ENCODE results near the gene NR2E1. TPM values are rescaled to one million over a fixed set of nuclear protein-coding genes. Genes with fewer than 3 reads are reported as not detected.
A peak's percentile ranks its signal among the peaks of the same experiment; 100 is the strongest.

Gene NR2E1
- total RNA-seq, 4 donors from 2014 or later: not detected

DNA sequence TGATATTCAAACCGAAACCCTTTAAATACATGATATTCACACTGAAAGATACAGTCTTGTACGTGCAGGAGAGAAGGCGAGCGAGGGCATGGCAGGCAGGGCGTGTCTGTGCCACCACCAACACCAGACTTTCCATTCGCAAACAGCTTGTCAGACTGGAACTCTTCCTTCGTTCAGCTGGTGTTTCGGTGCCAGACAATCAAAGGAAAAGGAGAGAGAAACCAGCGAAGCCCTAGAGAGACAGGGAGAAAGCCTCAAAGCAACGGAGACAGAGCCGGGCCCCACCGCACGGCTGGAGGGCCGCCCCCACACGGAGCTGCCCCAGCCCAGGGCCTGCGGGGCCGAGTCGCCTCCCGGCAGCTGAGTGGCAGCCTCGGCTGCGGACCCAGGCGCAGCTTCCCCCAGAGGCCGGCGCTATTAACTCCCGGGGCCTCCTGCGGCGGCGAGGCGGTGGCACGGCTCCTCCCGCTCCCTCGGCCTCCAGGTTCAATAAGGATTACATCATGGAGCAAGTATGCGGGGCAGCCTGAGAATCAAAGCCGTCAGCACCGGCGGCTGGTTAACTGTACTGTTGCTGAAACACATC, 32.1 kb upstream of the NR2E1 start:
- intact Hi-C loops (cut with DNase I): no loop called here
- Histone ChIP-seq H3K9me3 (no peaks in the 10 kb centered on the region), H3K36me3 (no peaks in the 10 kb centered on the region), H3K4me1 (peaks cover 0 to 11% of the 10 kb centered on the region in 2 donors), H3K4me3 (replicated peaks in 1 of 3) (peak overlapping the region in 1 of 3 donors; percentile 13), H3K27me3 (peaks cover 3% of the 10 kb centered on the region), H3K27ac (peak overlapping the region in 1 of 3 donors; percentile 38)
- 14 to 17% methylated on average over 26 to 35 of the region's 36 CpGs for WGBS, 2 donors
- TF ChIP-seq, protein P1, sequence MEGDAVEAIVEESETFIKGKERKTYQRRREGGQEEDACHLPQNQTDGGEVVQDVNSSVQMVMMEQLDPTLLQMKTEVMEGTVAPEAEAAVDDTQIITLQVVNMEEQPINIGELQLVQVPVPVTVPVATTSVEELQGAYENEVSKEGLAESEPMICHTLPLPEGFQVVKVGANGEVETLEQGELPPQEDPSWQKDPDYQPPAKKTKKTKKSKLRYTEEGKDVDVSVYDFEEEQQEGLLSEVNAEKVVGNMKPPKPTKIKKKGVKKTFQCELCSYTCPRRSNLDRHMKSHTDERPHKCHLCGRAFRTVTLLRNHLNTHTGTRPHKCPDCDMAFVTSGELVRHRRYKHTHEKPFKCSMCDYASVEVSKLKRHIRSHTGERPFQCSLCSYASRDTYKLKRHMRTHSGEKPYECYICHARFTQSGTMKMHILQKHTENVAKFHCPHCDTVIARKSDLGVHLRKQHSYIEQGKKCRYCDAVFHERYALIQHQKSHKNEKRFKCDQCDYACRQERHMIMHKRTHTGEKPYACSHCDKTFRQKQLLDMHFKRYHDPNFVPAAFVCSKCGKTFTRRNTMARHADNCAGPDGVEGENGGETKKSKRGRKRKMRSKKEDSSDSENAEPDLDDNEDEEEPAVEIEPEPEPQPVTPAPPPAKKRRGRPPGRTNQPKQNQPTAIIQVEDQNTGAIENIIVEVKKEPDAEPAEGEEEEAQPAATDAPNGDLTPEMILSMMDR (IDR thresholded peaks at IDR 0.05): peak in 2 of 6 experiments; percentile 7 to 36
- TF ChIP-seq POLR2A (IDR thresholded peaks at IDR 0.05): peak in 1 of 2 donors; percentile 35
- peak; percentile 68 to 69 for DNase-seq

DNA sequence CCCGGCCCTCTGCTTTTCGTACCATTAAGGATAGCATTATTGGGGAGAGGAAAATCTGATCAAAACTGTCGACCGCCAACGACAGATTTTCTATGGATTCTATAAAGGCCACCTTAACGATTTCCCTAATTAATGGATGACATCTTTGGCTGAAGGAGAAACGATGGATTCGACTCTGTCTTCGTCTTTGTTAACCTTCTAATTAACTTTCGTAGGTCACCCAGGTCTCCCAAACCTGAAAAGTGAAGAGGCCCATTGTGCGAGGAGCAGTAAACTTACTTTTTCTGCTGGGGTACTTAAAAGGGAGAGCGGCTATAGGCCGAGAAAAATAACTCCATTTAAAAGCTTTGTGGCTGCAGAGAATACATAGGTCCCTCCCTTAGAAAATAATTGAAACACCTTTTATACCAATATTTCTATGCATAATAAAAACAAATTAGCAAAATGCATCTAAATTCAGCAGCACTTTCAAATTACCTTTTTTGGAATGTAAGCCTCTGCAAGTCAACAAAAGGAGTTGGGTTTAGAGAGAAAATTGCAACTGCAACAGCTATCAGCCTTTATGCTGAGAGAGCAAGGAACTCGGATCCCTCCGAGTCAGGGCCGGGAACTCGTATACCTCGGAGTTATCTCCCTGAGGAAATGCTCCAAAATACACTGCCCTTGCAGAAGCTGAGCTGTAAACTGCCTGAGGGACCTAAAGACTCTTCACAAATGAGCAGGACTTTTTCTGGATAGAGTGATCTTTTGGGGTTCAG, 31.4 kb upstream of the NR2E1 start:
- peaks cover 0 to 11% of the 10 kb centered on the region in 2 donors for H3K4me1 ChIP-seq
- no peak overlapping the region for H3K27ac ChIP-seq
- H3K27me3 ChIP-seq: peaks cover 3% of the 10 kb centered on the region
- 49 to 52% methylated on average over 18 of the region's 18 CpGs for WGBS, 2 donors
- H3K36me3 ChIP-seq: no peaks in the 10 kb centered on the region
- H3K9me3 ChIP-seq: no peaks in the 10 kb centered on the region
- no peak overlapping the region for H3K4me3 ChIP-seq (replicated peaks in 1 of 3)
- intact Hi-C loops (cut with DNase I): no loop called here
- DNase-seq: no peak
- TF ChIP-seq POLR2A (IDR thresholded peaks at IDR 0.05): no peak
- TF ChIP-seq, protein P1 (IDR thresholded peaks at IDR 0.05): no peak

DNA sequence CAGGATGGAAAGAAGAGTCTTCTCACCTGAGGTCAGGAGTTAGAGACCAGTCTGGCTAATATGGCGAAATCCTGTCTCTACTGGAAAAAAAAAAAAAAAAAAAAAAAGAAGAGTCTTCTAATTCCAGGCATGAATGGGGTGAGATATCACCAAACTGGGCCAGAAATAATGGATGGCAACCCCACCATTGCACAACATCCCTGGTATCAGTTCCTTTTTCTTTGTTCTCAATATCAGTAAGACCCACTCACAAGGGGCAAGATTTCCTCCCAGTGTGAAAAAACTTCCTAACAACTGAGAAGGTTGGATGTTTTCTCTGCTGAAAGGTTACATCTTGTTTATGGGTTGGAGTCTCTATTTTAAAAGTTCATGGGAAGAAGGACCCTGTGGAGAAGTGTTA, 23.6 kb upstream of the NR2E1 start:
- Histone ChIP-seq H3K27ac (no peak overlapping the region), H3K9me3 (no peaks in the 10 kb centered on the region), H3K4me3 (replicated peaks in 1 of 3) (no peak overlapping the region), H3K4me1 (no peaks in the 10 kb centered on the region), H3K27me3 (no peaks in the 10 kb centered on the region), H3K36me3 (no peaks in the 10 kb centered on the region)
- TF ChIP-seq POLR2A (IDR thresholded peaks at IDR 0.05): no peak
- TF ChIP-seq, protein P1 (IDR thresholded peaks at IDR 0.05): no peak
- intact Hi-C loops (cut with DNase I): no loop called here
- no peak for DNase-seq
- WGBS, 2 donors: 88 to 89% methylated on average over 1 of the region's 1 CpG

DNA sequence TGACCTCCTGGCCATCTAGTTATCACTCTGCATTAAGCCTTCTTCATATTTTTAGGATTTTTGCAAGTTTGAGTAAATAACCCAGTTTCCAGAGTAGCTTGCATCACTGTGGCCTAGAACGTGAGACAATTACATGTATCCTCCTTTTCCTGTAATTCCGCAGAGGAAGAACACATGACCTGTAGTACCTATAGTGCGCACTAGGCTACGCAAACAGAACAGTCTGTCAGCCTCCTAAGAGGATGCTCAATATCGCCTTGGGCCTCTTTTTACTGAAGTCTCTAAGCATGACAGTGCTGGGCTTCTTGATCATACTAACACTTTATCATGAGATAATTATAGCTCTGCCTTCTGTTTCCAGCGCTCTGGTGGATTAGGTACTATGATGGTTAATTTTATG, 20.2 kb upstream of the NR2E1 start:
- H3K4me3 ChIP-seq (replicated peaks in 1 of 3): no peak overlapping the region
- DNase-seq: no peak
- H3K36me3 ChIP-seq: no peaks in the 10 kb centered on the region
- H3K4me1 ChIP-seq: no peaks in the 10 kb centered on the region
- no peak overlapping the region for H3K27ac ChIP-seq
- intact Hi-C loops (cut with DNase I): no loop called here
- H3K9me3 ChIP-seq: no peaks in the 10 kb centered on the region
- 86 to 95% methylated on average over 6 of the region's 6 CpGs for WGBS, 2 donors
- TF ChIP-seq, protein P1 (IDR thresholded peaks at IDR 0.05): no peak
- no peak for TF ChIP-seq POLR2A (IDR thresholded peaks at IDR 0.05)
- H3K27me3 ChIP-seq: no peaks in the 10 kb centered on the region

- WGBS, 2 donors: 76 to 85% methylated on average over 4 of the region's 4 CpGs
- Histone ChIP-seq H3K4me1 (peaks cover 4 to 6% of the 10 kb centered on the region in 2 donors), H3K9me3 (no peaks in the 10 kb centered on the region), H3K36me3 (no peaks in the 10 kb centered on the region), H3K27ac (no peak overlapping the region), H3K4me3 (replicated peaks in 1 of 3) (no peak overlapping the region), H3K27me3 (peaks cover 17% of the 10 kb centered on the region)
- TF ChIP-seq, protein P1 (IDR thresholded peaks at IDR 0.05): no peak
- intact Hi-C loops (cut with DNase I): no loop called here
- DNase-seq: no peak
Observed at GRCh38 chr6:108152446-108152845, 13.4 kb upstream of the NR2E1 start.

All from thyroid gland (tissue), 4 donors.